Measurements from ENCODE around the gene ZDHHC15. TPM values are rescaled to one million over a fixed set of nuclear protein-coding genes. Genes with fewer than 3 reads are reported as not detected.

The ZDHHC15 gene
- total and polyA plus RNA-seq, 2 donors (not counting 3 experiments of a cell fraction or from before 2014, with no cell fraction given) = not detected

GRCh38 chrX:75544786-75545185 lies 21.9 kb upstream of the ZDHHC15 start:
- no TSS peak for BruUV-seq (replicated peaks)
- Histone ChIP-seq H2AFZ (ENCODE audit: low read depth, low read length) (no peak overlapping the region), H4K20me1 (replicated peaks; ENCODE audit: control insufficient read depth, extremely low read depth, insufficient read depth, low read length) (no peaks in the 10 kb centered on the region), H3K9me3 (replicated peaks; ENCODE audit: control insufficient read depth, insufficient read depth, low read length) (no peaks in the 10 kb centered on the region), H3K36me3 (ENCODE audit: control insufficient read depth in 2 of 2, extremely low read depth in 1 of 2, insufficient read depth in 2 of 2, low read length in 2 of 2) (no peaks in the 10 kb centered on the region), H3K4me3 (replicated peaks in 1 of 3; ENCODE audit: insufficient read depth in 1 of 3, low read depth in 1 of 3, low read length in 3 of 3) (no peak overlapping the region), H3K4me2 (ENCODE audit: insufficient read depth, low read length) (no peak overlapping the region), H3K79me2 (ENCODE audit: control insufficient read depth, insufficient read depth, low read length) (no peaks in the 10 kb centered on the region), H3K4me1 (ENCODE audit: control insufficient read depth, extremely low read depth, insufficient read depth, low read length) (no peaks in the 10 kb centered on the region), H3K27ac (ENCODE audit: insufficient read depth, low read depth, low read length) (no peak overlapping the region), H3K9me1 (replicated peaks; ENCODE audit: control insufficient read depth, extremely low read depth, insufficient read depth, low read length) (no peaks in the 10 kb centered on the region), H3K27me3 (ENCODE audit: control insufficient read depth in 2 of 2, insufficient read depth in 2 of 2, low read length in 2 of 2) (no peaks in the 10 kb centered on the region), H3K9ac (replicated peaks; ENCODE audit: extremely low read depth, insufficient read depth, low read length) (no peak overlapping the region)
- DNase-seq (ENCODE audit: low read depth, low spot score) (no peak), FAIRE-seq (no peak)
- TF ChIP-seq EZH2 (IDR thresholded peaks at IDR 0.05; ENCODE audit: borderline replicate concordance, low read depth, low read length, severe bottlenecking) (no peak), CTCF (IDR thresholded peaks at IDR 0.05; ENCODE audit: extremely low read depth in 1 of 2, insufficient read depth in 1 of 2, low read depth in 1 of 2, low read length in 2 of 2) (no peak), POLR2AphosphoS5 (IDR thresholded peaks at IDR 0.05; ENCODE audit: insufficient read depth, low read depth, low read length) (no peak), POLR2A (IDR thresholded peaks at IDR 0.05; ENCODE audit: low read depth, low read length) (no peak), FOS (IDR thresholded peaks at IDR 0.05; ENCODE audit: borderline replicate concordance, insufficient read depth, low read length) (no peak), JUN (IDR thresholded peaks at IDR 0.05; ENCODE audit: borderline replicate concordance, insufficient read depth, insufficient read length, low read depth) (no peak), MYC (IDR thresholded peaks at IDR 0.05; ENCODE audit: low read depth, low read length) (no peak), GATA2 (IDR thresholded peaks at IDR 0.05; ENCODE audit: insufficient read depth, insufficient read length, low read depth, low read length) (no peak)
- TF ChIP-seq, protein P1, sequence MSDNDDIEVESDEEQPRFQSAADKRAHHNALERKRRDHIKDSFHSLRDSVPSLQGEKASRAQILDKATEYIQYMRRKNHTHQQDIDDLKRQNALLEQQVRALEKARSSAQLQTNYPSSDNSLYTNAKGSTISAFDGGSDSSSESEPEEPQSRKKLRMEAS (IDR thresholded peaks at IDR 0.05; ENCODE audit: insufficient read depth, insufficient read length) = no peak
- intact Hi-C loops (cut with micrococcal nuclease) (no loop called here), dilution Hi-C loops (cut with MboI; ENCODE audit: extremely low pct_ligation_motif_present, low sequenced_read_pairs) (no loop called here)
- CTCF ChIA-PET = no interaction called here
- POLR2A ChIA-PET = no interaction called here

Measured in endothelial cell of umbilical vein (primary cell).